Activated T-cell treated with anti-CD3 and anti-CD28 coated beads for 24 hours (primary cell): Measurements from ENCODE around the gene FRYL.
"Not testable (repeated sequence)": the region's sequence is repeated elsewhere in the genome, so short reads cannot be mapped to it uniquely, and the experiment has no call there.

Experiments
- DNase-seq: peaks from one replicate; pipeline ENCODE4 v3.0.0-alpha.2; 2020; ENCODE audit warnings: low read depth

Gene FRYL

DNA sequence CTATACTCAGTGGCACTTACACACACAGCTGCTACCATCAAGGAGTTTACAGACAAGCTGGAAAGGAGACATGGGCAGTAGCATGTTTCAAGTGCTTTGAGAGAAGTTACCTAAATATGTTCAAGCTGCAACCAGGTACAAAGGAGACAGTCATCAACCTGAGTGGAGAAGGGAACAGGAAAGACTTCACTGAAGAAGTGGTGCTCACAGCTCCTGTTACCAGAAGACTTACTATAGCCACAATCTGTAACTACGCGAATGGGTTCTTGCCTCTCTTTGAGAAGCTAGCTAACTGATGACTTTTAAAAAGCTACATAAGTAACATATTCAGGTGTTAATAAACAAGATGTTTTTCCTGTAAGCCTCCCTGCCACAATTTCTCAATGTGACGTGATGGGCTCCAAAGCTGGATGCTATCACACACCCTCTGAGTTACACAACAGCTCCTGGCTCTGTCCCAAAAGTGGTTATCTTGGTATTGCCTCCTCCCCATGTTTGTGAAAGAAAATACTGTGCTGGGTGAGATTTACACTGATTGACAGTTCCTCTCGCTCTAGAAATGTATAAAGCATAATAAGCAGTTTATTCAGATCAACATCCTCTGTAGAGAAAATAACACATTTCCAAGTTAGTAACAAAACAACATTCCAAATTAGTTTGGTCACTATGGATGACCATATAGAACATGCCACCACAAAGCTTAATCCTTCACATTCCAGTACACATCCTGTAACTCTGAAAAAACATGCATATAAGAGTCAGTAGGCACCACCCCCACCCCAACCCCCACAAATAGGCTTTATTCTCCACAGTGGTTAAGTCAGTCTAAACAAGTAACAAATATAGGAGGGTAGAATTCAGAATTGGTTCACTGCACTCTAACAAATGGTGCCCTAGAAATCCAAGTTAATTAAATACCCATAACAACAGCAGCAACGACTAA, 81.8 kb downstream of the FRYL start:
- DNase-seq, result no peak

DNA sequence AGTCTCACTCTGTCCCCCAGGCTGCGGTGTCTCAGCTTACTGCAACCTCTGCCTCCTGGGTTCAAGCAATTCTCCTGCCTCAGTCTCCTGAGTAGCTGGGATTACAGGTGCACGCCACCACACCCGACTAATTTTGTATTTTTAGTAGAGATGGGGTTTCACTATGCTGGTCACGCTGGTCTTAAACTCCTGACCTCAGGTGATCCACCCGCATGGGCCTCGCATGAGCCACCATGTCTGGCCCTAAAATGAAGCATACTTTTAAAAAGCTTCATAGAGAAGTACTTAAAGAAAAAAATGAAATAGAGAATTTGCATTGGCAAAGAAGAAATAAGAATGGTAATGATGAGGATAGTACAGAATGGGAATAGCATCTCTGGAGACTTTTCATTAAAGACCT, 82.6 kb downstream of the FRYL start:
- not testable (repeated sequence) for DNase-seq

DNA sequence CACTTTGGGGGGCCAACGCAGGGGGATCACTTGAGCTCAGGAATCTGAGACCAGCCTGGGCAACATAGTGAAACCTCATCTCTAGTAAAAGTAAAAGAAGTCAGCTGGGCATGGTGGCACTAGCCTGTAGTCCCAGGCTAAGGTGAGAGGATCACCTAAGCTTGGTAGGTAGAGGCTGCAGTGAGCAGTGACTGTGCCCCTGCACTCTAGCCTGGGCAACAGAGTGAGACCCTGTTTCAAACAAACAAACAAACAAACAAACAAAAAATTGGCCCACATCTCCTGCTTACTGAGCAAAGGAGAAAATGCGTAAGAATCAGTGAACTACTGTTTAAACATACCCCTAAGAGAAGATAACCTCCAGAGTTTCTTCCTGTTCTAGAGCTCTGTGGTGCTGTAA, 85.3 kb downstream of the FRYL start:
- no peak for DNase-seq

DNA sequence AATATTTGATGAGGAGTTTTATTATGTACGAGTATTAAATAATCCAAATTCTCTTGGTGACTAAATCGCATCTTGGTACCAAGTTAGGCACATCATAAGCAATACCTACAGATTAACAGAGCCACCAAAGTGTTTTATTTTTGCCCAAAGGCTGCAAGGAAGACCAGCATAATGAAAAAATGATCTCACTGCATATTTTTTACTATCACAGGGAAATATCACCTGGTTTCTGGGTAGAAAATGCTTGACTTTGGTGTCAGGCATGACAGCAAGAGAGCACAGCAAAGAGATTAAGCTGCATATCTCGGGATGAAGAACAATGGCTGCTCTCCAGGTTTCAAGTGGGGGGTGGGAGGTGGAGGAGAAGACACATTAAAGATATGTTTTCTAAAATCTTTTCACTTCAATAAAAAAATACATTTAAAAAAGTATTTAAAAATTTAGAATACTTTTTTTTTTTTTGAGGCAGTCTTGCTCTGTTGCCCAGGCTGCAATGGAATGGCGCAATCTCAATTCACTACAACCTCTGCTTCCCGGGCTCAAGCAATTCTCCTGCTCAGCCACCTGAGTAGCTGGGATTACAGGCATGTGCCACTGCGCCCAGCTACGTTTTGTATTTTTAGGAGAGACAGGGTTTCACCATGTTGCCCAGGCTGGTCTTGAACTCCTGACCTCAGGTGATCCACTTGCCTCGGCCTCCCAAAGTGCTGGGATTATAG, 86.1 kb downstream of the FRYL start:
- DNase-seq, result no peak

DNA sequence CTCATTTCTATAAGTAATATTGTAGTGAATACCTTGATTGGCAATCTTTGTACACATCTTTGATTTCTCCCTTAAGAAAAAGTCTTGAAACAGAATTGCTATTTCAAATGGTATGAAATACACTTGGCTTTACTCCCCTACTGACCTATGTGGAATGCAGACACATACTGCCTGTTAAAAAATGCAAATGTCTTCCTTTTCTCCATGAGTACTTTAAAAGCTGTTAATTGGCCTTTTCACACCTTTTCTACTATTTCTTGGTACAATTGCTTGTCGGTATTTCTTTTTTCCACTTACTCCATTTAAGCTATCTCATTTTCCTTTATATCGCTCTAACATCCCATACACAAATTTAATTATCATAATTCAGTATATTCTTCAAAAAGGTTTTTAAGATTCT, 87.2 kb downstream of the FRYL start:
- no peak for DNase-seq

DNA sequence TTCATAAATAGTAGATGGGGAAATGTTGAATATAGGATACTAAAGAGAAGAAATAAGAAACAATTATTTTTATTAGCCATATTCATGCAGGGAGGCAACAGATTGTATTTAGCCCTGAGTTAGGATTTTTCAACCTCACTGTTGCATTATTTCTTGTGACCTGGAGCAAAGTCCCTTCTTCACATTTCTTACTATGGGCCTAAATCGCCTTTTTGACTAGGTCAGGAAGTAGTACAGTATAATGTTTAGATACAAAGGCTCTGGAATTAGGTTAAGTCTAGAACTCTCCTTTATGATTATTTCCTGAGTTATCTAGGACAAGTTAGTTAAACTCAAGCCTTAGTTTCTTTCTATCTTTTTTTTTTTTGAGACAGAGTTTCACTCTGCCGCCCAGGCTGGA, 88.0 kb downstream of the FRYL start:
- DNase-seq, result no peak

DNA sequence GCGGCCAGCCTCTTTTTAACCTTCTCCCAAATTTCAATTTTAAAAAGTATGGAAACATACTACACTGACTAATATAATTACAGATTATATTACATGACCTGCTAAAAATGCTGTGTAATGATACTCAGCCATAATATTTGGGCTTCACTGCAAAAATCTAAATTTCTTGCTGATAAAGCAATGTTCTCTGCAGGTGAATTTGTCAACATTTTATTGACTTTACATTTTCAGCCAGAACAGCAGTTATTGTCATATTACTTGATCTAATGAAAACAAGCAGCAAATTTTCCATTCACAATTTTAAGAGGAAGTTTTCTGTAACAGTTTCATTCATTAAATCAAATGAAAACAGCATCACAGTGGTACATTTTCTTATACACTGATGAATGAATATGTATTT, 91.1 kb downstream of the FRYL start:
- no peak for DNase-seq

DNA sequence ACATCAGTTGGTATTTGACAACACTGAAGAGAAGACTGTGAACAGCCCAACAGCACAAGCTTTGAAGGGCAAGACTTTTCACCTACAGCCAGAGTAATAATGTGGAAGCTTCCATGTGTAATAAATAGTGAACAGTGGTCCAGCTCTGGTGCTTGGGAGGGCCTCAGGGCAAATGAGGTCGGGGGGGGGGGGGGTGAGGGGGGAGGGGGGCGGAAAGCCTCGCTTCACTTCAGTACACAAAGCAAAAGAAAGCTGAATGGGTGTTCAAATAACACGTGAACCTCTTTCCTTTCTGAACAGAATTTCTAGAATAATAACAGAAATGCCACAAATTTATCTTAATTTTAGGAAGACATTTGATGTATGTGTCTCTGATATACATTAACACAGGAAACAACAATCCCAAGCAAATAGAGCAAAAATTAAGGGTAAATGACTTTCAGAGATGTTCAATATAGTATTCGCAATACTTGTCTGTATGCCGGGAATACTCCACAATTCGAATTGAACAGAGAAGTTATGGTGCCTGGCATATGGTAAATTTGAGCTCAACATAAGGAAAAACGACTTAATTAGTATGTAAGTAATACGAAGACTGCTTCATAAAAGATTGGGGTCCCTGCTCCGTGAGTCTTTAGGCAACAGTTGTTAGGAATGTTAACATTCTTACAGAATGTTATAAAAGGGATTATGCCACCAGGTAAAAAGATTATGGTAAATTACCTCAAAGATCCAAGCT, 92.6 kb downstream of the FRYL start:
- DNase-seq, result no peak

DNA sequence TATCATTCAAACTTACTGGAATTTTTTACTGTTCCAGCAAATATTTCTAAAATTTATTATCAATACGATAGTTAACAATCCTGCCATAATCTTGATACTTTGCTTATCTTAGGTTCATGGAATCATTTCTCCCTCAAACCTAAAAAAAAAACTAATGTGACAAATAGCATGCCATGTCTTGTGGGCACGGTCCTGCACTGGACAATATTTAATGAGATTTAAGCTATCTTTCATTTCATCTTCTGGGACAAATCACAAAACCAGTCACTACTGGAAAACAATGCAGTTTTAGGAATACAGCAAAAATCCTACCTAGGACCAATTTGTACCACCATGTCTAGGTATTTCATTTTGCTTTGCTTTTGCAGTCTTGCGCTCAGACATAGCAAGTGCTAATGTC, 93.7 kb downstream of the FRYL start:
- no peak for DNase-seq

DNA sequence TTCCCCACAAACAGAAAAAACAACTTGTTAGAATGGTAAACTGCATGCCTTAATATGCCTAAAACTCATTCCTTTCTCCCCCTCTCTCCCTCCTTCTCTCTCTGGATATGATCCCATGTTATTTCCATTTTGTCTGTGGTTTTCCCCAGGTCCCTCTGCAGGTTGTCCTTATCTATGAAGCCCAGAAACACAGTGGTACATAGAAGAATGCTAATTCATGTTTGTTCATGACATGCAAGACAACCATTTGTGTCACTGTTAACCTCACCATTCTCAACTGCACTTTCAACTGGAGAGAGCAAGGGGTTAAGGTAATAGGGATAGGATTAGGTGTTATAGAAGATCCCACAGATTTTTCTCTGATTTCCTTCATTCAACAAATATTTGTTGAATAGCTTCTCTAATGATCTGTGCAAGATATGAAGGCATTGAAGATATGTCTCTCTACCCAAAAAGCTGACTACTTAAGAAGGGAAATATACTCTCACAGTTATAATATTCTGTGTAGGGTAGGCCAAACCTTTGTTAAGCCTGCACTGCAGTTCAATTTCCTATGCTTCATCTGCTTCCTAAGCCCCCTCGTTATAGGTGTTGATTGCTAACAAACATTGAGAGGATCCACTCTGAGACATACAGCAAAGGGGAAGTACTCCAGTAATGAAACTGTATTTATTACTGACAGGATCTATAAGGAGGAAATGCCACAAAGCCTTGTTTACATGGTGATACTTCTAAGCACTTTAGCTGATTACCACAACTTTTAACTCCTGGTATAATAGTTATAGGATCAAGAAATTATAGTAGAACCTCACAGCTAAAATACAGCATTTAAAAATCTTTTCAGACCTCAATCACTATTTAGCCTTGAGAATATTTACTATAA, 96.1 kb downstream of the FRYL start:
- DNase-seq, result no peak

DNA sequence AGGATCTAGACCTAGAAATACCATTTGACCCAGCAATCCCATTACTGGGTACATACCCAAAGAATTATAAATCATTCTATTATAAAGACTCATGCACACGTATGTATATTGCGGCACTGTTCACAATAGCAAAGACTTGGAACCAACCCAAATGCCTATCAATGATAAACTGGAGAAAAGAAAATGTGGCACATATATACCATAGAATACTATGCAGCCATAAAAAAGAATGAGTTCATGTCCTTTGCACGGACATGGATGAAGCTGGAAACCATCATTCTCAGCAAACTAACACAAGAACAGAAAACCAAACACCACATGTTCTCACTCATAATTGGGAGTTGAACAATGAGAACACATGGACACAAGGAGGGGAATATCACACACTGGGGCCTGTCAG, 97.2 kb downstream of the FRYL start:
- DNase-seq, result not testable (repeated sequence)

DNA sequence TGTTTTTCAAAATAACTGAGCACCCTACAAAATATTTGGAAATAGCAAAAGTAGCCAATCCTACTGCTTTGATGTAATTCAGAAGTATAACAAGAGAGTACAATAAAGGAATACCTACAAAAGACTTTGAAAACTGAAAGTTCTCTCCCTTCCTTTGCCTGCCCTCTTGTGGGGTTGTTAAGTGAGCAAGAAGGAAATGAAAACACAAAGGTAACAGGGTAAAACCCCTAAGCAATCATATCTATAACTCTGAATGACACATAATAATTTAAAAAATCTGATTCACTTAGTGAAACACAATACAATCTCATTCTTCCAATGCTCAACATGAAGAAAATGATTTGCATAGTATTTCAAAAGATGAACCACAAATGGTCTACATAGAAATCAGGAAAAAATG, 98.2 kb downstream of the FRYL start:
- no peak for DNase-seq

DNA sequence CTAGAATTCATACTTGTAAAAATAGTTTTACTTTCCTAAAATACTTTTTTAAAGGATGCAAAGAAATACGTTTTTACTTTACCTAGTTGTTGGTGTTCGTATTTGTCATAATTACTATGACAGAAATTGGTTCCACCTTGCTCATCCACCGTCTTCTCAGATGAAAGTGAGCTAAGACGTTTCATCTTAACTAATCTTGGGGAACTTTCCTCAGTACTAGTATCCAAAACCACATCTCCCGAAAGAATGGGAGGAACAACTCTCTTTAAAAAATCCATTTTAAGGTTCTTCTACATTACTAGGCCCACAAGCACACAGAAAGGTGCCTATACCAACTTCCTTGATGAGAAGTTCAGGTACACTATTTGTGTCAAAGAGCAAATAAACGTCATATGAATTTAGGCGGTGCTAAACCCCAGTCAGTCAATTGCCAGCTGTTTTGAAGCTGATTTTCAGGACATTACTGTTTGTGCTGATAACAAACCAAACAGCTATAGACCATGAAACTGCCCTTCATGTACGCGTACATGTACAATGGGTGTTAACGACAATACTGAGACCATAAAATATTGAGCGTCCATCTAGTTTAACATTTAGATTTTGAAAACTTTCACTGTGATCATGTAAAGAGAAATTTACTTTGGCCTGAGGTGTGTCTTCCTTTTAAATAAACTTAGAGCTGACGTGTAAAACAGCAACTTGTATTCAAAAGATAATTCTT, 99.1 kb downstream of the FRYL start:
- DNase-seq, result no peak

DNA sequence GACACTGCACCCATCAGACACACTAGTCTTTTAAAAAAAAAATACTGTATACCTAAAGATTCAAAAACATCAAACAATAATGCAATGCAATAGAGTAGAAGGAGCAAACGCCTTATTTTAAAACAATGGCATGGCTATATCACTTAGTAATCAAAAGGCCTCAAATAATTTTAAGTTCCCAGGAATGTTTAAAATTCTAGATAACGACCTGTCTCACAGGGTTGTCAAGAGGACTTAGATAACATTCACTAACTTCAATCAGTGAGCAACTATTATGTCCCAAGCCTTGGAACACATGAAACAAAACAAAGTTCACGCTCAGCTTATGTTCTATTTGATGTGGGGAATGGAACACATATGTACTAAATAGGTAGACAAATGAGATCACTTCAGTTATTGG, 106.5 kb downstream of the FRYL start:
- DNase-seq, result no peak

DNA sequence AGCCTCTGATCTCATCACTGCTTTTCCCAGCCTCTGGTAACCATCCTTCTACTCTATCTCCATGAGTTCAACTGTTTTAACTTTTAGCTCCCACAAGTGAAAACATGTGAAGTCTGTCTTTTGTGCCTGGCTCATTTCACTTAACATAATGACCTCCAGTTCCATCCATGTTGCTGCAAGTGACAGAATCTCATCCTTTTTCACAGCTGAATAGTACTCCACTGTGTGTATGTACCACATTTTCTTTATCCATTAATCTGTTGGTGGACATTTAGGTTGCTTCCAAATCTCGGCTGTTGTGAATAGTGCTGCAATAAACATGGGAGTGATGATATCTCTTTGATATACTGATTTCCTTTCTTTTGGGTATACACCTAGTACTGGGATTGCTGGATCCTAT, 109.5 kb downstream of the FRYL start:
- DNase-seq, result no peak

DNA sequence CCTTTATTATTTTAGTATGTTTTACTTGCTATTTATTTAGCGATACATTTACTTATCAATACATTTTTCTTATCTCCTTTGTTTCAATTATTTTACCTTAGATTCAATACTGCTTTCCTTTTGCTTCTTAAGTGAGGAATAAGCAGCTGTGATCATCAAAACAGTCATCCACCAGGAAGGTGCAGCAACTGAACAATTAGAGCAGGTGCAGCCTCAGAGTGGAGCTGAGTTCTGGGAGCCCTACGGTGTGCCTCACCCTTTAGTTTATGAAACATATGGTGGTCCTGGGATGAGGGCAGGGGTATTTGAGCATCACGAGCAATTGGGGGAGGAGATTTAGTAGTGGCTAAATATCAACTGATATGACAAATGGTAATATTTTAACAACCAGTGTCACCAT, 111.0 kb downstream of the FRYL start:
- no peak for DNase-seq

DNA sequence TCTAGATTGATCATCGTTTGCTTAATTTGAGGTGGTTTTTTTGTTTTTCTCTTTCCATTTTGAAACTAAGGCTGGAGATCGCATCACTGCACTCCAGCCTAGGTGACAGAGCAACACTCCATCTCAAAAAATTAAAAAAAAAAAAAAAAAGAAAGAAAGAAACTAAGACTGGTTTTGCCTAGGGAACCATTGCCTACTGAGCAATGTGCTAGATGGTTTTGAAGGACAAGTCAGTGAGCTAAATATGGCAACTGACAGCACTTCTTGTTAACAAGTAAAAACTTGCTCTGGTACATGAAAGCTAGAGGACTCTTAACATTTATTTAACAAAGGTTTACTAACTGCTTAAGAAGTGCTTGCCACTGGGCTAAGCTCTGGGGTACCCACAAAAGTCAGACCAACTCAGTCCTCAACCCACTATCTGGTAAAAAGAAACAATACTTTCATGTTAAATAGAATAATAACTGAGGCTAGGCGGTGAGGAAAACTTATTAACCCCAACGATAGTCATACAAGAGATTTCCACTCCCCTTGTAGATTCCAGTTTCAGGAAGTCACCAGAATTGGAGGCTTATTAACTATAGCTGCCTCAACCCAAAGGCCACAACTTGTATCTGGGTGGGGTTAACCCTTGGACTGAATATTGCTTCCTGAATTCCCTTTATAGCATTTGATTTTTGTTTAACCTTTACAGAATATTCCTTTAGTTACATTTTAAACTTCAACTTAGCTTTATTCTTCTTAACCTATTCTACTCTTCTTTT, 111.6 kb downstream of the FRYL start:
- no peak for DNase-seq

DNA sequence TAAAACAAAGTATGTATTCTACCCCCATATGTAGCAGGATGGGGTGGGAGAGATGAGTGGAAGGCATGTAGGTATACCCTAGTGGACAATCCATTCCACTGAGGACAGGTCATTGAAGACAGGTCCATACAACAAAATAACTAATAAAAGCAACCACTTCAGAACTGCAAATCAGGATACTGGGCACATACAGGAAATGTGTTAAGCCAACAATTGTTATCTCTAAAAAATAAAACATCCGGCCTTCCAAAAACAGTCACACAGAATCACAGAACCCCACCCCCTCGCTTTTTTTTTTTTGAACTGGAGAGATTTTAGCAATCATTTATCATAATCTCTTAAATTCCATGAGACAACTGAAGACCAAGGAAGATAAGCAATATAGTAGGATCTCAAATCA, 112.9 kb downstream of the FRYL start:
- DNase-seq, result no peak

DNA sequence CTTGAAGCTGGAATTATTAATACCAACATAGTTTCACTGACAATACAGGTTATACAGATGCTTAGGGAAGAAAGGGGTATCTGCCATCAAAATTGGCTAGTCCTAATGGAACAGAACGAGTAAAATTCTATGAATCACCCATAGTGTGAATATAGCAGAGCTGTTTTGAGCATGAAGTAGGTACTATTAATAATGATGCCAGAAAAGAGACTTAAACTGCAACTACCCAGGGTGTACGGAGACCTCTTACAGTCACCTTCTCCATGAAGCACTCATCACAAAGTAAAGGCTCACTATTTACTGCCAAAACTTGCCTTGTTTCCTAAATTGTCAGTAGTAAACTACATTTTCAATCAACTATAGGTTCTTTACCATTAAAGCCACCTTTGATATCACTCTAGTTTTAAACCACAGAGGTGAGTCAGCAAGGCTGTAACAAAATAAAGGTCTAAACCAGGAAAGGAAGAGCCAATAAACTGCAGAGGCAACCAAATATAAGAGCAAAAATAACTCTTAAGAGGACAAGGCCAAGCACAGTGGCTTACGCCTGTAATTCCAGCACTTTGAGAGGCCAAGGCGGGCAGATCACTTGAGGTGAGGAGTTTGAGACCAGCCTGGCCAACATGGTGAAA, 114.4 kb downstream of the FRYL start:
- DNase-seq, result no peak

DNA sequence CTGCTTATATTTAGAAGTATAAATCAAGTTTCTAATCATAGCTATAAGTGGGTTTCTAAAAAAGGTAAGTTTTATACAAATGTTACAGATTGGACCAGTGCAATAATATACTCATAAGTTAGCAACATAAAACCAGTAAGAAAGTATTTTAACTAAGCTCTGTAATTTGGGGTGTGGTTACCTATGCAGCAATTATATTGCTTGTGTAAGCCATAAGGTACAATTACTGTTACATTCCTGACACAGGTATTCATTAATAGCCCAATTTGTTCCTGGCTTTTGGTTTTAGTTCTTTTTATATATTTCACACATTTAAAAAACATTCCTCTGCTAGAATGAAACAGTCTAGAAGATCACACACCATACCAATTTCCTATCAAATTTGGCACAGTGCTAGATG, 115.1 kb downstream of the FRYL start:
- no peak for DNase-seq
